Fibroblast of lung (primary cell): Measurements from ENCODE around the gene ALPK3. TPM values are rescaled to one million over a fixed set of nuclear protein-coding genes. Genes with fewer than 3 reads are reported as not detected.

Source experiments
- DNase-seq, 2 donors: peaks; one replicate each; pipeline versions ENCODE4 v3.0.0 to v3.0.0-alpha.2; 2010; ENCODE audit warnings: low read depth in 2 of 2
- H2AFZ ChIP-seq: 2 replicates; pipeline ENCODE4 v1.5.1; 2012; ENCODE audit warnings: low read length, control low read depth, inconsistent platforms
- H3K27ac ChIP-seq: 2 replicates; pipeline ENCODE4 v1.5.1; 2011; ENCODE audit warnings: low read length, control low read depth; ENCODE audit not compliant: insufficient read depth
- H3K27me3 ChIP-seq: 2 replicates; pipeline ENCODE4 v1.5.1; 2011; ENCODE audit warnings: mild to moderate bottlenecking, low read length; ENCODE audit not compliant: control insufficient read depth, insufficient read depth
- H3K36me3 ChIP-seq: 2 replicates; pipeline ENCODE4 v1.5.1; 2011; ENCODE audit warnings: low read length; ENCODE audit not compliant: control insufficient read depth, insufficient read depth
- H3K4me1 ChIP-seq: 2 replicates; pipeline ENCODE4 v1.5.1; 2011; ENCODE audit warnings: low read length; ENCODE audit not compliant: control insufficient read depth, insufficient read depth; ENCODE audit errors: extremely low read depth
- H3K4me2 ChIP-seq: 2 replicates; pipeline ENCODE4 v1.5.1; 2011; ENCODE audit warnings: low read length, control low read depth; ENCODE audit not compliant: insufficient read depth; ENCODE audit errors: extremely low read depth
- H3K4me3 ChIP-seq, 4 experiments: fragments of 200-600 bp in 1 of 4; sonication (generic) in 1 of 4; replicated peaks in 1 of 4; 2 replicates each; pipeline ENCODE4 v1.5.1; 2011 to 2016; ENCODE audit warnings: low read length in 4 of 4, low read depth in 3 of 4, mild to moderate bottlenecking in 3 of 4, control low read depth in 2 of 4, inconsistent platforms in 1 of 4, mixed read lengths in 1 of 4; ENCODE audit not compliant: insufficient read depth in 1 of 4; ENCODE audit errors: control extremely low read depth in 1 of 4
- H3K79me2 ChIP-seq: 2 replicates; pipeline ENCODE4 v1.5.1; 2012; ENCODE audit warnings: mild to moderate bottlenecking, low read length, inconsistent platforms; ENCODE audit not compliant: control insufficient read depth, insufficient read depth
- H3K9ac ChIP-seq: 2 replicates; pipeline ENCODE4 v1.5.1; 2011; ENCODE audit warnings: mild to moderate bottlenecking, low read length, control low read depth; ENCODE audit not compliant: insufficient read depth
- H3K9me3 ChIP-seq: 2 replicates; pipeline ENCODE4 v1.5.1; 2012; ENCODE audit warnings: low read depth, low read length; ENCODE audit not compliant: control insufficient read depth, insufficient read depth
- H4K20me1 ChIP-seq: 2 replicates; pipeline ENCODE4 v1.5.1; 2011; ENCODE audit warnings: low read length; ENCODE audit not compliant: control insufficient read depth, insufficient read depth; ENCODE audit errors: extremely low read depth
- EZH2 ChIP-seq: IDR thresholded peaks from 2 replicates; pipeline ENCODE4 v1.5.1; 2012; ENCODE audit warnings: low read length, control low read depth, mild to moderate bottlenecking; ENCODE audit errors: missing control alignments
- polyA plus RNA-seq, 2 donors: library from polyadenylated mRNA; depleted of rRNA in 1 of 2; stranded (reverse) in 1 of 2; unstranded in 1 of 2; fragments of >200 nt; gene quantifications; 2 replicates each; pipeline ENCODE4 v1.2.1, GENCODE V29; 2011 to 2012; ENCODE audit warnings: missing spikeins in 1 of 2
- total RNA-seq: library from RNA; depleted of rRNA; stranded (reverse); fragments of >200 nt; gene quantifications from 2 replicates; pipeline ENCODE4 v1.2.1, GENCODE V29; 2014
- TF ChIP-seq, protein P1 (sequence below), 2 donors: IDR thresholded peaks in 1 of 2; conservative IDR thresholded peaks in 1 of 2; 1 replicate in 1 of 2; 2 replicates in 1 of 2; pipeline ENCODE4 v1.5.1; 2011 to 2012; ENCODE audit warnings: low read length in 2 of 2, control low read depth in 1 of 2, inconsistent platforms in 1 of 2, low read depth in 1 of 2, mild to moderate bottlenecking in 1 of 2

The ALPK3 gene
- total and polyA plus RNA-seq, 2 donors (not counting 1 experiment from before 2014, with no cell fraction given) = 0.03 to 0.50 TPM

DNA sequence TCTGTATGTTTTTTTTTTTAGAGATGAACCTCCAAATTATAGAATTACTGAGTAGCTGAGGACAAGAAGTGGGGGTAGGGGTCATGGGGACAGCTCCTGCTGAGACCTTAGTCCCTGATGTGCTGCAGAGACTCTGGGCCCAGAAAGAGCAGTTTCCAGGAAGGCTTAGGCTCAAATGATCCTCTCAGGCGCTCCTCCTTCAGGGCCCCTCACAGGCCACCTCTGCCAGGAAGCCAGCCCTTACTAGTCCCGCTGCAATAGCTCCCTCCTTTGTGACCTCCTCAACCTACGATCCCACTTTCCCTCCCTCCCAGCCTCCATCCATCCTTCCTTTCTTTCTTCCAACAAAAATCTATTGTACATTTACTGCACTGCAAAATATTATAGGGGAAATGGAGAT is 91.9 kb downstream of the ALPK3 start:
- Histone ChIP-seq H4K20me1 (no peaks in the 10 kb centered on the region), H2AFZ (no peak overlapping the region), H3K9me3 (no peaks in the 10 kb centered on the region), H3K9ac (no peak overlapping the region), H3K79me2 (no peaks in the 10 kb centered on the region), H3K4me3 (no peak overlapping the region), H3K27me3 (no peaks in the 10 kb centered on the region), H3K4me2 (no peak overlapping the region), H3K36me3 (no peaks in the 10 kb centered on the region), H3K4me1 (peaks cover 7% of the 10 kb centered on the region), H3K27ac (no peak overlapping the region)
- no peak for DNase-seq
- TF ChIP-seq, protein P1, sequence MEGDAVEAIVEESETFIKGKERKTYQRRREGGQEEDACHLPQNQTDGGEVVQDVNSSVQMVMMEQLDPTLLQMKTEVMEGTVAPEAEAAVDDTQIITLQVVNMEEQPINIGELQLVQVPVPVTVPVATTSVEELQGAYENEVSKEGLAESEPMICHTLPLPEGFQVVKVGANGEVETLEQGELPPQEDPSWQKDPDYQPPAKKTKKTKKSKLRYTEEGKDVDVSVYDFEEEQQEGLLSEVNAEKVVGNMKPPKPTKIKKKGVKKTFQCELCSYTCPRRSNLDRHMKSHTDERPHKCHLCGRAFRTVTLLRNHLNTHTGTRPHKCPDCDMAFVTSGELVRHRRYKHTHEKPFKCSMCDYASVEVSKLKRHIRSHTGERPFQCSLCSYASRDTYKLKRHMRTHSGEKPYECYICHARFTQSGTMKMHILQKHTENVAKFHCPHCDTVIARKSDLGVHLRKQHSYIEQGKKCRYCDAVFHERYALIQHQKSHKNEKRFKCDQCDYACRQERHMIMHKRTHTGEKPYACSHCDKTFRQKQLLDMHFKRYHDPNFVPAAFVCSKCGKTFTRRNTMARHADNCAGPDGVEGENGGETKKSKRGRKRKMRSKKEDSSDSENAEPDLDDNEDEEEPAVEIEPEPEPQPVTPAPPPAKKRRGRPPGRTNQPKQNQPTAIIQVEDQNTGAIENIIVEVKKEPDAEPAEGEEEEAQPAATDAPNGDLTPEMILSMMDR (conservative IDR thresholded peaks at IDR 0.05 in 1 of 2, IDR thresholded peaks at IDR 0.05 in 1 of 2; ENCODE audit: low read depth in 1 of 2, low read length in 2 of 2) = no peak
- TF ChIP-seq EZH2 = no peak

DNA sequence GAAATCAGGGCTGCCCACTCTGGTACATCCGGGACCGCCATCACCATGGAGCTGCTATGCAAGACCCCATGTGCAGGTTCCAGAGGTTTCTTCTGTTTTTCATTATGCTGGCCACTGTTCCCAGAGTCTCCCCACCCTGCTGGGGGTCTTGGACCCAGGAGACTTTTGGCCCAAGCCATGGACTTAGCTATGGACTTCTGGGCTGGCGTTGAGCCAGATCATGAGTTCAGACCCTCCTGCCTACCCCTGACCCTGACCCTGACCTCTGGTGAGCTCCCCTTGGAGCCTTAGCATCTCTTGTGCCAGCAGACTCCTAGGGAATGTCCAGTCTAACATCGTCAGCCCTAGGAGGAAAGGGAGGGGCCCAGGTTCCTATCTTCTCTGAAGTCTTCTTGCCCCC is 92.6 kb downstream of the ALPK3 start:
- no peak for DNase-seq
- no peaks in the 10 kb centered on the region for H4K20me1 ChIP-seq
- H3K4me1 ChIP-seq = peaks cover 7% of the 10 kb centered on the region
- H3K27me3 ChIP-seq = no peaks in the 10 kb centered on the region
- TF ChIP-seq EZH2 = no peak
- TF ChIP-seq, protein P1 (conservative IDR thresholded peaks at IDR 0.05 in 1 of 2, IDR thresholded peaks at IDR 0.05 in 1 of 2; ENCODE audit: low read depth in 1 of 2, low read length in 2 of 2) = no peak
- H3K4me2 ChIP-seq = no peak overlapping the region
- H3K9me3 ChIP-seq = no peaks in the 10 kb centered on the region
- H3K27ac ChIP-seq = no peak overlapping the region
- H3K4me3 ChIP-seq = no peak overlapping the region
- H2AFZ ChIP-seq = no peak overlapping the region
- no peaks in the 10 kb centered on the region for H3K36me3 ChIP-seq
- no peaks in the 10 kb centered on the region for H3K79me2 ChIP-seq
- no peak overlapping the region for H3K9ac ChIP-seq

DNA sequence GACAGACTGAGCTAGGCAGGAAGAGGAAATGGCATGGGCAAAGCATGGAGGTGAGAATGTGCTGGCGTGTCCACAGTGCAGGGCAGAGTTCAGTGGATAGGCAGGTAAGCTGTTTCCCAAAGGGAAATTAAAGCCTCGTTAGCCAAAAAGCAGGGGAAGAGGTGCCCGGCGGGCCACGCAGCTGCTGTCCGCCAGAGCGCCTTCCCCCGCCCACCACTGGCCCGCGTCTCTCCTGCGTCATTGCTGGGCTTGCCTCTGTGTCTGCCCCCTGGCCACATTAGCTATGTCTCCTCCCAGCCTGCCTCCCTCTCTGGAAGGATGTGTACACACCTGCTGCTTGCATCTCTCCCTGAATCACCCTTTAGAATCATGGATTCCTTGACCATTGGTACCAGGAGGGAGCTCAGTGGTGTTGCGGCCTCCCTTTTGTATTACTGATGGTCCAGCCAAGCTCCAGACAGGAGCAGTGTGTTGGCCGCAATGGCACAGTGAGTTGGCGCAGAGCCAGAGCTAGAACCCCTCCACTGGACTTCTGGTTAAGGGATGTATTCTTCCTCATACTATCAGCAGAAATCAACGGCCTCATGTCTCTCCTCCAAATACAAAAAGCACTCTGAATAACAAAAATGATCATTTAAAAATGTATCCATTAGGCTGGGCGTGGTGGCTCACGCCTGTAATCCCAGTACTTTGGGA is 93.9 kb downstream of the ALPK3 start:
- no peaks in the 10 kb centered on the region for H3K27me3 ChIP-seq
- no peak for DNase-seq
- H3K4me3 ChIP-seq = no peak overlapping the region
- no peak overlapping the region for H3K27ac ChIP-seq
- H3K36me3 ChIP-seq = no peaks in the 10 kb centered on the region
- H3K9me3 ChIP-seq = no peaks in the 10 kb centered on the region
- peaks cover 7% of the 10 kb centered on the region for H3K4me1 ChIP-seq
- no peaks in the 10 kb centered on the region for H3K79me2 ChIP-seq
- no peak overlapping the region for H2AFZ ChIP-seq
- no peak overlapping the region for H3K4me2 ChIP-seq
- H3K9ac ChIP-seq = no peak overlapping the region
- no peaks in the 10 kb centered on the region for H4K20me1 ChIP-seq
- TF ChIP-seq, protein P1 (conservative IDR thresholded peaks at IDR 0.05 in 1 of 2, IDR thresholded peaks at IDR 0.05 in 1 of 2; ENCODE audit: low read depth in 1 of 2, low read length in 2 of 2) = no peak
- TF ChIP-seq EZH2 = no peak
